H1 (cell line): Measurements from ENCODE around the gene PTPN2. TPM values are rescaled to one million over a fixed set of nuclear protein-coding genes. Genes with fewer than 3 reads are reported as not detected.

Experiments
- CTCF ChIA-PET: fragments of 300-600 bp; sonication (Branson Sonifier 250); formaldehyde crosslinking; loops from one replicate; lab custom pipeline; 2021; ENCODE audit not compliant: partially characterized antibody; lab: Charles Lee
- POLR2A ChIA-PET: fragments of 300-600 bp; sonication (Branson Sonifier 250); formaldehyde crosslinking; loops from one replicate; lab custom pipeline; 2021; ENCODE audit warnings: inconsistent platforms; ENCODE audit not compliant: partially characterized antibody; lab: Charles Lee
- DNase-seq, 2 experiments: peaks; one replicate each; pipeline versions ENCODE4 v3.0.0 to v3.0.0-alpha.2; 2010 to 2022; ENCODE audit warnings: low spot score in 2 of 2, low read depth in 1 of 2, mixed read lengths in 1 of 2
- FAIRE-seq: peaks from 2 replicates; lab custom pipeline; 2011; peaks lifted over from hg19 to GRCh38; lab: Jason Lieb, UNC
- H2AFZ ChIP-seq: 2 replicates; pipeline ENCODE4 v1.8.1; 2012; ENCODE audit warnings: low read length, inconsistent platforms
- H2AK5ac ChIP-seq: 2 replicates; pipeline ENCODE4 v1.6.1; 2013; ENCODE audit warnings: low read depth, low read length
- H2BK120ac ChIP-seq: replicated peaks from 2 replicates; pipeline ENCODE3; 2013; ENCODE audit warnings: low read depth, low read length, inconsistent platforms
- H2BK12ac ChIP-seq: 2 replicates; pipeline ENCODE4 v1.6.1; 2013; ENCODE audit warnings: low read depth, low read length
- H2BK15ac ChIP-seq: 2 replicates; pipeline ENCODE4 v1.6.1; 2013; ENCODE audit warnings: low read length
- H2BK20ac ChIP-seq: 2 replicates; pipeline ENCODE4 v1.6.1; 2013; ENCODE audit warnings: low read length
- H2BK5ac ChIP-seq: 2 replicates; pipeline ENCODE4 v1.6.1; 2013; ENCODE audit warnings: low read depth, low read length
- H3K14ac ChIP-seq: 2 replicates; pipeline ENCODE4 v1.6.1; 2013; ENCODE audit warnings: inconsistent platforms; ENCODE audit not compliant: insufficient read length
- H3K18ac ChIP-seq: 2 replicates; pipeline ENCODE4 v1.6.1; 2013; ENCODE audit warnings: low read length; ENCODE audit errors: extremely low read depth
- H3K23ac ChIP-seq: 2 replicates; pipeline ENCODE4 v1.6.1; 2013; ENCODE audit warnings: inconsistent platforms; ENCODE audit not compliant: insufficient read length
- H3K23me2 ChIP-seq: 2 replicates; pipeline ENCODE4 v1.6.1; 2013; ENCODE audit warnings: low read depth, low read length
- H3K27ac ChIP-seq: 2 replicates; pipeline ENCODE4 v1.6.1; 2011; ENCODE audit warnings: low read depth, low read length, inconsistent platforms
- H3K27me3 ChIP-seq, 4 experiments: replicated peaks in 1 of 4; 1 replicate in 1 of 4; 2 replicates in 3 of 4; pipeline versions ENCODE4 v1.6.1 to v1.8.1; 2011 to 2013; ENCODE audit warnings: low read length in 3 of 4, mild to moderate bottlenecking in 3 of 4, inconsistent platforms in 2 of 4, mixed read lengths in 2 of 4, moderate library complexity in 1 of 4; ENCODE audit not compliant: control insufficient read depth in 3 of 4, insufficient read depth in 3 of 4; ENCODE audit errors: extremely low read depth in 1 of 4
- H3K36me3 ChIP-seq, 4 experiments: 2 replicates each; pipeline versions ENCODE4 v1.6.1 to v1.8.1; 2011 to 2013; ENCODE audit warnings: mild to moderate bottlenecking in 4 of 4, low read length in 3 of 4, moderate library complexity in 2 of 4, control low read depth in 1 of 4, inconsistent platforms in 1 of 4; ENCODE audit not compliant: insufficient read depth in 4 of 4, control insufficient read depth in 2 of 4
- H3K4ac ChIP-seq: replicated peaks from 2 replicates; pipeline ENCODE3; 2013; ENCODE audit warnings: low read length, low read depth, mixed read lengths, inconsistent platforms; ENCODE audit not compliant: insufficient read length
- H3K4me1 ChIP-seq, 4 experiments: replicated peaks in 1 of 4; 1 replicate in 1 of 4; 2 replicates in 3 of 4; pipeline versions ENCODE4 v1.6.1 to v1.8.1; 2011 to 2013; ENCODE audit warnings: low read length in 3 of 4, inconsistent platforms in 2 of 4, mixed read lengths in 1 of 4; ENCODE audit not compliant: insufficient read depth in 4 of 4, control insufficient read depth in 3 of 4
- H3K4me2 ChIP-seq, 2 experiments: 2 replicates each; pipeline versions ENCODE4 v1.6.1 to v1.8.1; 2011 to 2013; ENCODE audit warnings: low read depth in 2 of 2, low read length in 2 of 2, control low read depth in 1 of 2, inconsistent platforms in 1 of 2, mild to moderate bottlenecking in 1 of 2; ENCODE audit not compliant: insufficient read depth in 1 of 2
- H3K4me3 ChIP-seq, 4 experiments: fragments of 200-600, 300-600 bp in 1 of 4; sonication (generic), shearing (Covaris generic), sonication (Bioruptor Twin) in 1 of 4; 2 replicates each; pipeline versions ENCODE4 v1.5.1 to v1.8.1; 2011 to 2016; ENCODE audit warnings: low read length in 4 of 4, low read depth in 3 of 4, control low read depth in 2 of 4, inconsistent platforms in 2 of 4, mild to moderate bottlenecking in 2 of 4, mixed read lengths in 1 of 4, moderate library complexity in 1 of 4; ENCODE audit not compliant: insufficient read depth in 2 of 4; ENCODE audit errors: extremely low read depth in 1 of 4
- H3K56ac ChIP-seq: replicated peaks from 2 replicates; pipeline ENCODE3; 2013; ENCODE audit warnings: low read depth, mild to moderate bottlenecking, mixed read lengths, low read length, inconsistent platforms; ENCODE audit not compliant: insufficient read length
- H3K79me1 ChIP-seq: 2 replicates; pipeline ENCODE4 v1.6.1; 2013; ENCODE audit warnings: low read depth, low read length, control low read depth
- H3K79me2 ChIP-seq, 2 experiments: 2 replicates each; pipeline versions ENCODE4 v1.6.1 to v1.8.1; 2012 to 2013; ENCODE audit warnings: low read length in 2 of 2, mild to moderate bottlenecking in 2 of 2, inconsistent platforms in 1 of 2; ENCODE audit not compliant: insufficient read depth in 2 of 2, control insufficient read depth in 1 of 2
- H3K9ac ChIP-seq, 4 experiments: replicated peaks in 1 of 4; 1 replicate in 1 of 4; 2 replicates in 3 of 4; pipeline versions ENCODE4 v1.6.1 to v1.8.1; 2011 to 2013; ENCODE audit warnings: low read depth in 3 of 4, low read length in 3 of 4, control low read depth in 2 of 4, mild to moderate bottlenecking in 2 of 4, moderate library complexity in 2 of 4, inconsistent platforms in 1 of 4; ENCODE audit errors: extremely low read depth in 1 of 4
- H3K9me3 ChIP-seq, 2 experiments: 2 replicates each; pipeline versions ENCODE4 v1.6.1 to v1.8.1; 2012 to 2013; ENCODE audit warnings: mild to moderate bottlenecking in 2 of 2, moderate library complexity in 2 of 2, control low read depth in 1 of 2, inconsistent platforms in 1 of 2, low read depth in 1 of 2, low read length in 1 of 2, mixed read lengths in 1 of 2; ENCODE audit not compliant: insufficient read depth in 2 of 2
- H4K20me1 ChIP-seq, 2 experiments: replicated peaks in 1 of 2; 2 replicates each; pipeline versions ENCODE3 to v1.8.1; 2011 to 2013; ENCODE audit warnings: inconsistent platforms in 2 of 2, low read length in 2 of 2, mild to moderate bottlenecking in 1 of 2; ENCODE audit not compliant: insufficient read depth in 2 of 2, control insufficient read depth in 1 of 2
- H4K5ac ChIP-seq: 2 replicates; pipeline ENCODE4 v1.6.1; 2013; ENCODE audit warnings: low read length, low read depth, mixed read lengths, inconsistent platforms; ENCODE audit not compliant: insufficient read length
- H4K8ac ChIP-seq: 2 replicates; pipeline ENCODE4 v1.8.0; 2013; ENCODE audit warnings: mild to moderate bottlenecking, moderate library complexity, low read length, inconsistent platforms; ENCODE audit not compliant: insufficient read depth; ENCODE audit errors: extremely low read depth
- H4K91ac ChIP-seq: replicated peaks from 2 replicates; pipeline ENCODE3; 2013; ENCODE audit warnings: low read length, mixed read lengths, inconsistent platforms; ENCODE audit not compliant: insufficient read length
- ATF3 ChIP-seq: IDR thresholded peaks from 2 replicates; pipeline ENCODE4 v1.6.1; 2011; ENCODE audit warnings: low read depth, mild to moderate bottlenecking, low read length; ENCODE audit not compliant: insufficient read depth
- CBX8 ChIP-seq: fragments of 300-800, 300-1000 bp; sonication (generic); IDR thresholded peaks from 2 replicates; pipeline ENCODE4 v1.7.1; 2016; ENCODE audit warnings: low read depth, low read length, borderline replicate concordance
- CEBPB ChIP-seq: IDR thresholded peaks from 2 replicates; pipeline ENCODE4 v1.6.1; 2012; ENCODE audit warnings: low read depth, low read length
- GABPA ChIP-seq: IDR thresholded peaks from 2 replicates; pipeline ENCODE4 v1.6.1; 2011; ENCODE audit warnings: mild to moderate bottlenecking, low read length, moderate library complexity, borderline replicate concordance; ENCODE audit not compliant: insufficient read depth
- JUN ChIP-seq: IDR thresholded peaks from 2 replicates; pipeline ENCODE4 v1.6.1; 2011; ENCODE audit warnings: low read depth, mild to moderate bottlenecking, improper control_type of control experiment, low read length
- JUND ChIP-seq: IDR thresholded peaks from 2 replicates; pipeline ENCODE4 v1.6.1; 2011; ENCODE audit warnings: mild to moderate bottlenecking, improper control_type of control experiment, low read length
- MAFK ChIP-seq: IDR thresholded peaks from 2 replicates; pipeline ENCODE4 v1.6.1; 2012; ENCODE audit warnings: low read depth, mild to moderate bottlenecking, improper control_type of control experiment, low read length
- RBBP5 ChIP-seq: IDR thresholded peaks from 2 replicates; pipeline ENCODE4 v1.7.1; 2012; ENCODE audit warnings: low read depth, mild to moderate bottlenecking, inconsistent platforms, low read length, moderate library complexity, borderline replicate concordance
- RNF2 ChIP-seq: fragments of 200-900, 300-1000 bp; sonication (generic); IDR thresholded peaks from 2 replicates; pipeline ENCODE4 v1.7.1; 2016; ENCODE audit warnings: borderline replicate concordance, low read depth, mild to moderate bottlenecking, antibody characterized with exemption, low read length; ENCODE audit not compliant: poor library complexity, severe bottlenecking; ENCODE audit errors: missing control alignments
- RXRA ChIP-seq: IDR thresholded peaks from 2 replicates; pipeline ENCODE4 v1.6.1; 2011; ENCODE audit warnings: low read depth, mild to moderate bottlenecking, low read length, moderate library complexity; ENCODE audit not compliant: insufficient read depth
- WGBS, 2 experiments: shearing (Covaris generic) in 1 of 2; methylation state at CpG; one replicate each; pipeline versions ENCODE4 v1.1.6 to v1.1.7; 2013 to 2015; ENCODE audit warnings: low lambda C conversion rate in 2 of 2, mixed read lengths in 2 of 2, inconsistent platforms in 1 of 2, low coverage in 1 of 2, missing lambda C conversion rate in 1 of 2; ENCODE audit not compliant: insufficient replicate concordance in 2 of 2, insufficient coverage in 1 of 2, insufficient read length in 1 of 2; ENCODE audit errors: extremely low coverage in 1 of 2, missing lambda C conversion rate in 1 of 2; 5-methylcytosine and 5-hydroxymethylcytosine counted together
- polyA plus RNA-seq, 7 experiments: library from polyadenylated mRNA; depleted of rRNA in 3 of 7; stranded (reverse) in 5 of 7; unstranded in 2 of 7; fragments of >200 nt in 5 of 7; fragments of 200-250 nt in 2 of 7; gene quantifications; 1 replicate in 5 of 7; 2 replicates in 1 of 7; 4 replicates in 1 of 7; pipeline versions ENCODE4 v1.2.1 to v1.2.3, GENCODE V29; 2011 to 2013; ENCODE audit warnings: missing spikeins in 2 of 7, mixed read lengths in 2 of 7
- total RNA-seq: library from RNA; stranded (reverse); fragmentation: NEBNext Ultra II Directional; extraction: Animal tissue kit (Norgen Biotek cat#: 25700); gene quantifications from 2 replicates; pipeline ENCODE4 v1.2.1, GENCODE V29; 2021

Gene PTPN2
- total and polyA plus RNA-seq, 2 of the 8 experiments (the other 6 are each of a cell fraction or from before 2014, with no cell fraction given): 16.4 to 54.0 TPM

GRCh38 chr18:12811191-12811950, 72.7 kb downstream of the PTPN2 start:
- DNase-seq (no peak), FAIRE-seq (no peak)
- no peak overlapping the region for H3K14ac ChIP-seq
- no peak overlapping the region for H4K5ac ChIP-seq
- no peak overlapping the region for H2BK15ac ChIP-seq
- H3K79me1 ChIP-seq: no peaks in the 10 kb centered on the region
- H3K36me3 ChIP-seq: peaks cover 0 to 21% (median 5%) of the 10 kb centered on the region in 4 experiments; a peak in 5 of 8 replicates
- H2AK5ac ChIP-seq: no peak overlapping the region
- H3K18ac ChIP-seq: no peak overlapping the region
- no peak overlapping the region for H3K56ac ChIP-seq
- H3K4me2 ChIP-seq: no peak overlapping the region
- no peaks in the 10 kb centered on the region for H3K27me3 ChIP-seq
- H3K27ac ChIP-seq: no peak overlapping the region
- H2BK12ac ChIP-seq: no peak overlapping the region
- no peak overlapping the region for H3K4ac ChIP-seq
- H2BK120ac ChIP-seq: no peak overlapping the region
- no peak overlapping the region for H2BK5ac ChIP-seq
- H3K23me2 ChIP-seq: no peaks in the 10 kb centered on the region
- H3K23ac ChIP-seq: no peak overlapping the region
- no peak overlapping the region for H4K8ac ChIP-seq
- peaks cover 0 to 1% of the 10 kb centered on the region in 2 experiments for H4K20me1 ChIP-seq
- H3K4me1 ChIP-seq: no peaks in the 10 kb centered on the region
- CTCF ChIA-PET: interaction anchor here (0.6 to 0.7 kb wide), 3 partner anchors 12 to 145 kb away, joined by 3 to 4 read pairs (median 3); no protein-coding TSS in a partner anchor
- H3K9me3 ChIP-seq: no peaks in the 10 kb centered on the region
- POLR2A ChIA-PET: interaction anchor here (0.9 kb wide), 2 partner anchors 9 to 54 kb away, joined by 3 to 4 read pairs; no protein-coding TSS in a partner anchor
- H3K79me2 ChIP-seq: no peaks in the 10 kb centered on the region
- no peak overlapping the region for H3K4me3 ChIP-seq
- H2AFZ ChIP-seq: no peak overlapping the region
- H3K9ac ChIP-seq: no peak overlapping the region; a peak in 1 of 7 replicates
- WGBS, 2 experiments: 94% methylated on average over 6 of the region's 6 CpGs; no CpG with 5 or more reads in 1 of the 2 experiments
- H4K91ac ChIP-seq: no peak overlapping the region
- no peak overlapping the region; the same call in 1 of the 2 replicates for H2BK20ac ChIP-seq
- TF ChIP-seq CEBPB: no peak
- TF ChIP-seq JUN: no peak
- TF ChIP-seq RNF2: no peak
- no peak for TF ChIP-seq JUND
- TF ChIP-seq CBX8: no peak
- no peak for TF ChIP-seq ATF3
- no peak for TF ChIP-seq MAFK
- no peak for TF ChIP-seq GABPA
- TF ChIP-seq RXRA: no peak
- TF ChIP-seq RBBP5: no peak
